K562 (cell line): Measurements from ENCODE around the gene HEPACAM. TPM values are rescaled to one million over a fixed set of nuclear protein-coding genes. Genes with fewer than 3 reads are reported as not detected.

Experiments used
- ATAC-seq: fragments of 200-7000 bp; cut with Tn5 transposase; 3 replicates; pipeline ENCODE4 v1.9.1; 2020; ENCODE audit warnings: moderate library complexity
- BruUV-seq: library from RNA; stranded (reverse); fragments of 400-500 nt; replicated peaks from 2 replicates; lab custom pipeline; 2021; lab: Mats Ljungman, UMichigan
- CTCF ChIA-PET: fragments of 300-600 bp; formaldehyde crosslinking; extraction: SDS; loops from one replicate; lab custom pipeline; 2021; ENCODE audit warnings: low intra/inter-chr PET ratio; lab: Yijun Ruan, JAX
- POLR2A ChIA-PET: fragments of 300-600, 350-650 bp; sonication (Branson Sonifier 250); formaldehyde crosslinking; extraction: SDS; loops from one replicate; lab custom pipeline; 2021; ENCODE audit warnings: antibody characterized with exemption, inconsistent platforms; lab: Yijun Ruan, JAX
- DNase-seq, 4 experiments: peaks; one replicate each; pipeline versions ENCODE4 v3.0.0 to v3.0.0-alpha.2; 2011 to 2018; ENCODE audit warnings: low spot score in 3 of 4, mixed read lengths in 3 of 4; ENCODE audit errors: extremely low read depth in 1 of 4
- FAIRE-seq: peaks from 2 replicates; lab custom pipeline; 2011; peaks lifted over from hg19 to GRCh38; lab: Jason Lieb, UNC
- H2AFZ ChIP-seq: 2 replicates; pipeline ENCODE4 v1.6.0; 2011; ENCODE audit warnings: low read depth, low read length, control low read depth, inconsistent platforms
- H3K27ac ChIP-seq: fragments of 200-600 bp; 3 replicates; pipeline ENCODE4 v1.8.0; 2011; ENCODE audit warnings: low read depth, mild to moderate bottlenecking, control low read depth, inconsistent platforms, low read length, moderate library complexity, mixed read lengths; ENCODE audit errors: extremely low read depth
- H3K27me3 ChIP-seq, 2 experiments: fragments of 300-600 bp in 1 of 2; 2 replicates in 1 of 2; 3 replicates in 1 of 2; pipeline versions ENCODE4 v1.6.0 to v1.8.0; 2011; ENCODE audit warnings: inconsistent platforms in 2 of 2, low read length in 2 of 2, mild to moderate bottlenecking in 1 of 2, mixed read lengths in 1 of 2, moderate library complexity in 1 of 2; ENCODE audit not compliant: control insufficient read depth in 2 of 2, insufficient read depth in 2 of 2
- H3K36me3 ChIP-seq: fragments of 300-600 bp; 3 replicates; pipeline ENCODE4 v1.8.0; 2011; ENCODE audit warnings: mild to moderate bottlenecking, low read length, inconsistent platforms; ENCODE audit not compliant: control insufficient read depth, insufficient read depth
- H3K4me1 ChIP-seq, 2 experiments: fragments of 200-600 bp in 1 of 2; replicated peaks in 1 of 2; 2 replicates in 1 of 2; 3 replicates in 1 of 2; pipeline versions ENCODE4 v1.5.1 to v1.8.0; 2011; ENCODE audit warnings: inconsistent platforms in 2 of 2, low read length in 2 of 2, mild to moderate bottlenecking in 1 of 2, mixed read lengths in 1 of 2, moderate library complexity in 1 of 2; ENCODE audit not compliant: control insufficient read depth in 2 of 2, insufficient read depth in 2 of 2
- H3K4me2 ChIP-seq: 2 replicates; pipeline ENCODE4 v1.6.1; 2011; ENCODE audit warnings: low read length, control low read depth, inconsistent platforms, mixed read lengths; ENCODE audit not compliant: insufficient read depth
- H3K4me3 ChIP-seq: fragments of 200-600 bp; sonication (generic), shearing (Covaris generic); 2 replicates; pipeline ENCODE4 v1.5.1; 2016; ENCODE audit warnings: control low read depth, inconsistent platforms
- H3K79me2 ChIP-seq: fragments of 200-600 bp; 3 replicates; pipeline ENCODE4 v1.8.0; 2011; ENCODE audit warnings: low read length, inconsistent platforms; ENCODE audit not compliant: control insufficient read depth, insufficient read depth
- H3K9ac ChIP-seq, 2 experiments: 2 replicates each; pipeline versions ENCODE4 v1.6.0 to v1.6.1; 2011; ENCODE audit warnings: low read depth in 2 of 2, low read length in 2 of 2, control low read depth in 1 of 2, inconsistent platforms in 1 of 2, mild to moderate bottlenecking in 1 of 2, mixed read lengths in 1 of 2; ENCODE audit not compliant: insufficient read depth in 1 of 2
- H3K9me1 ChIP-seq: one replicate; pipeline ENCODE4 v1.6.0; 2011; ENCODE audit warnings: inconsistent platforms, mild to moderate bottlenecking, low read length, moderate library complexity; ENCODE audit not compliant: control insufficient read depth, insufficient read depth
- H3K9me3 ChIP-seq: replicated peaks from 2 replicates; pipeline ENCODE4 v1.5.1; 2011; ENCODE audit warnings: low read depth, low read length, inconsistent platforms; ENCODE audit not compliant: control insufficient read depth, insufficient read depth
- H4K20me1 ChIP-seq: replicated peaks from 2 replicates; pipeline ENCODE4 v1.6.1; 2011; ENCODE audit warnings: low read length, inconsistent platforms, mixed read lengths; ENCODE audit not compliant: control insufficient read depth, insufficient read depth
- ARID1B ChIP-seq: fragments of 450-650 bp; IDR thresholded peaks from 2 replicates; pipeline ENCODE4 v1.6.1; 2016; ENCODE audit warnings: antibody characterized with exemption, mild to moderate bottlenecking, inconsistent platforms
- GABPB2 ChIP-seq: fragments of 250-450 bp; sonication (Bioruptor Pico); conservative IDR thresholded peaks from 2 replicates; pipeline ENCODE4 v1.5.1; 2021; ENCODE audit warnings: mild to moderate bottlenecking
- KAT2B ChIP-seq: IDR thresholded peaks from one replicate; pipeline ENCODE4 v1.6.1; 2012; ENCODE audit warnings: low read depth, mild to moderate bottlenecking, control low read depth, inconsistent platforms, low read length, moderate library complexity
- KDM2B ChIP-seq: fragments of 250-450 bp; sonication (Bioruptor Pico); IDR thresholded peaks from 2 replicates; pipeline ENCODE4 v1.8.0; 2021; ENCODE audit warnings: mild to moderate bottlenecking, moderate library complexity
- MTA1 ChIP-seq: fragments of 450-650 bp; IDR thresholded peaks from 2 replicates; pipeline ENCODE4 v1.6.1; 2017; ENCODE audit warnings: borderline replicate concordance
- SRSF9 ChIP-seq: fragments of 200-400 bp; formaldehyde crosslinking; IDR thresholded peaks from 2 replicates; pipeline ENCODE4 v1.6.1; 2017; ENCODE audit warnings: low read depth, low read length, borderline replicate concordance
- TAF15 ChIP-seq: fragments of 200-400 bp; formaldehyde crosslinking; IDR thresholded peaks from 2 replicates; pipeline ENCODE4 v1.6.1; 2017; ENCODE audit warnings: mild to moderate bottlenecking, low read depth, low read length, moderate library complexity
- ZKSCAN1 ChIP-seq: fragments of 150-350 bp; IDR thresholded peaks from 2 replicates; pipeline ENCODE4 v1.6.1; 2016; ENCODE audit warnings: low read depth, low read length
- ZNF76 ChIP-seq: fragments of 250-450 bp; sonication (Bioruptor Pico); IDR thresholded peaks from 2 replicates; pipeline ENCODE4 v1.4.0; 2020; ENCODE audit warnings: mild to moderate bottlenecking, moderate library complexity, borderline replicate concordance
- ZNF764 ChIP-seq: fragments of 250-450 bp; sonication (Bioruptor Pico); IDR thresholded peaks from 2 replicates; pipeline ENCODE4 v1.4.0; 2020; ENCODE audit warnings: low read depth, mild to moderate bottlenecking, moderate library complexity
- in situ Hi-C: fragments of 300-500 bp; cut with MboI; formaldehyde crosslinking; loops from 4 replicates; pipeline ENCODE4 v1.15.0; 2018; ENCODE audit warnings: inconsistent platforms, mixed read lengths
- intact Hi-C: fragments of 100-400 bp; cut with micrococcal nuclease; formaldehyde crosslinking; loops from 2 replicates; pipeline ENCODE4 v1.14.2; 2022
- polyA plus RNA-seq, 8 experiments: library from polyadenylated mRNA; depleted of rRNA in 4 of 8; stranded (reverse) in 5 of 8; unstranded in 3 of 8; fragments of >200 nt; fragmentation: Nextera tagmentation in 2 of 8; fragmentation: Illumina TruSeq in 1 of 8; extraction: Ambion mirVana in 2 of 8; extraction: Trizol in 1 of 8; gene quantifications; 2 replicates each; pipeline versions ENCODE4 v1.2.1 to v1.2.3, GENCODE V29; 2011 to 2014; ENCODE audit warnings: inconsistent platforms in 1 of 8, missing spikeins in 1 of 8
- total RNA-seq, 7 experiments: library from RNA; depleted of rRNA in 6 of 7; stranded (reverse); fragments of >200 nt in 6 of 7; fragmentation: Illumina TruSeq in 2 of 7; extraction: Trizol in 2 of 7; gene quantifications; 2 replicates each; pipeline versions ENCODE4 v1.2.1 to v1.2.3, GENCODE V29; 2011 to 2021; ENCODE audit warnings: low replicate concordance in 1 of 7
- TF ChIP-seq, protein P1 (sequence below): fragments of 450-650 bp; IDR thresholded peaks from 2 replicates; pipeline ENCODE4 v1.6.1; 2017; ENCODE audit warnings: antibody characterized with exemption, mild to moderate bottlenecking
- TF ChIP-seq, protein P2 (sequence below): fragments of 250-450 bp; sonication (Bioruptor Pico); IDR thresholded peaks from 2 replicates; pipeline ENCODE4 v1.8.0; 2022; ENCODE audit warnings: moderate library complexity, mild to moderate bottlenecking, inconsistent platforms

HEPACAM gene
- total and polyA plus RNA-seq, 9 of the 15 experiments (the other 6 are each of a cell fraction or from before 2014, with no cell fraction given) = not detected

GRCh38 chr11:124983674-124984511, 48.0 kb upstream of the HEPACAM start (continued):
- TF ChIP-seq, protein P1, sequence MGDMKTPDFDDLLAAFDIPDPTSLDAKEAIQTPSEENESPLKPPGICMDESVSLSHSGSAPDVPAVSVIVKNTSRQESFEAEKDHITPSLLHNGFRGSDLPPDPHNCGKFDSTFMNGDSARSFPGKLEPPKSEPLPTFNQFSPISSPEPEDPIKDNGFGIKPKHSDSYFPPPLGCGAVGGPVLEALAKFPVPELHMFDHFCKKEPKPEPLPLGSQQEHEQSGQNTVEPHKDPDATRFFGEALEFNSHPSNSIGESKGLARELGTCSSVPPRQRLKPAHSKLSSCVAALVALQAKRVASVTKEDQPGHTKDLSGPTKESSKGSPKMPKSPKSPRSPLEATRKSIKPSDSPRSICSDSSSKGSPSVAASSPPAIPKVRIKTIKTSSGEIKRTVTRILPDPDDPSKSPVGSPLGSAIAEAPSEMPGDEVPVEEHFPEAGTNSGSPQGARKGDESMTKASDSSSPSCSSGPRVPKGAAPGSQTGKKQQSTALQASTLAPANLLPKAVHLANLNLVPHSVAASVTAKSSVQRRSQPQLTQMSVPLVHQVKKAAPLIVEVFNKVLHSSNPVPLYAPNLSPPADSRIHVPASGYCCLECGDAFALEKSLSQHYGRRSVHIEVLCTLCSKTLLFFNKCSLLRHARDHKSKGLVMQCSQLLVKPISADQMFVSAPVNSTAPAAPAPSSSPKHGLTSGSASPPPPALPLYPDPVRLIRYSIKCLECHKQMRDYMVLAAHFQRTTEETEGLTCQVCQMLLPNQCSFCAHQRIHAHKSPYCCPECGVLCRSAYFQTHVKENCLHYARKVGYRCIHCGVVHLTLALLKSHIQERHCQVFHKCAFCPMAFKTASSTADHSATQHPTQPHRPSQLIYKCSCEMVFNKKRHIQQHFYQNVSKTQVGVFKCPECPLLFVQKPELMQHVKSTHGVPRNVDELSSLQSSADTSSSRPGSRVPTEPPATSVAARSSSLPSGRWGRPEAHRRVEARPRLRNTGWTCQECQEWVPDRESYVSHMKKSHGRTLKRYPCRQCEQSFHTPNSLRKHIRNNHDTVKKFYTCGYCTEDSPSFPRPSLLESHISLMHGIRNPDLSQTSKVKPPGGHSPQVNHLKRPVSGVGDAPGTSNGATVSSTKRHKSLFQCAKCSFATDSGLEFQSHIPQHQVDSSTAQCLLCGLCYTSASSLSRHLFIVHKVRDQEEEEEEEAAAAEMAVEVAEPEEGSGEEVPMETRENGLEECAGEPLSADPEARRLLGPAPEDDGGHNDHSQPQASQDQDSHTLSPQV = no peak
- TF ChIP-seq KAT2B = no peak

DNA sequence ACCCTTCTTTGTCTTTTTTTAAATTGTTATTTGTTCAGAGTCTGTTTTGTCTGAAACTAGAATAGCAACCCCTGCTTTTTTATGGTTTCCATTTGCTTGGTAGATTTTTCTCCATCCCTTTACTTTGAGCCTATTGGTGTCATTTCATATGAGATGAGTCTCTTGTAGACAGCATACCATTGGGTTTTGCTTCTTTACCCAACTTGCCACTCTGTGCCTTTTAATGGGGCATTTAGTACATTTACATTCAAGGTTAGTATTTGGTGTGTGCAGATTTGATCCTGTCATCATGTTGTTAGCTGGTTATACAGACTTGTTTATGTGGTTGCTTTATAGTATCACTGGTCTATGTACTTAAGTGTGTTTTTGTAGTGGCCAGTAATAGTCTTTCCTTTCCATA, 46.2 kb upstream of the HEPACAM start:
- H3K4me3 ChIP-seq = no peak overlapping the region
- no peak overlapping the region for H3K4me2 ChIP-seq
- CTCF ChIA-PET = no interaction called here
- FAIRE-seq (no peak), ATAC-seq (no peak), DNase-seq (no peak)
- H2AFZ ChIP-seq = no peak overlapping the region
- BruUV-seq = no TSS peak
- no peaks in the 10 kb centered on the region for H3K79me2 ChIP-seq
- intact Hi-C loops = no loop called here
- H3K27me3 ChIP-seq = no peaks in the 10 kb centered on the region
- H4K20me1 ChIP-seq = no peaks in the 10 kb centered on the region
- no peaks in the 10 kb centered on the region for H3K9me3 ChIP-seq
- no peaks in the 10 kb centered on the region for H3K36me3 ChIP-seq
- no peak overlapping the region for H3K27ac ChIP-seq
- no peaks in the 10 kb centered on the region for H3K4me1 ChIP-seq
- POLR2A ChIA-PET = no interaction called here
- H3K9me1 ChIP-seq = no peaks in the 10 kb centered on the region
- in situ Hi-C loops = no loop called here
- no peak overlapping the region for H3K9ac ChIP-seq
- TF ChIP-seq KDM2B (CRISPR knock-in tag) (no peak), TAF15 (no peak), ZKSCAN1 (no peak), SRSF9 (no peak), GABPB2 (CRISPR knock-in tag) (no peak), ZNF76 (CRISPR knock-in tag) (no peak), ZNF764 (no peak), MTA1 (no peak), ARID1B (no peak)
- TF ChIP-seq, protein P2, sequence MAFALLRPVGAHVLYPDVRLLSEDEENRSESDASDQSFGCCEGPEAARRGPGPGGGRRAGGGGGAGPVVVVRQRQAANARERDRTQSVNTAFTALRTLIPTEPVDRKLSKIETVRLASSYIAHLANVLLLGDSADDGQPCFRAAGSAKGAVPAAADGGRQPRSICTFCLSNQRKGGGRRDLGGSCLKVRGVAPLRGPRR (CRISPR knock-in tag) = no peak
